NCI-H345 (cell line): ENCODE measurements around the gene LHX4.

Experiments
- DNase-seq: peaks from one replicate; lab custom pipeline; 2025; lab: John Stamatoyannopoulos, UW

Gene LHX4

DNA sequence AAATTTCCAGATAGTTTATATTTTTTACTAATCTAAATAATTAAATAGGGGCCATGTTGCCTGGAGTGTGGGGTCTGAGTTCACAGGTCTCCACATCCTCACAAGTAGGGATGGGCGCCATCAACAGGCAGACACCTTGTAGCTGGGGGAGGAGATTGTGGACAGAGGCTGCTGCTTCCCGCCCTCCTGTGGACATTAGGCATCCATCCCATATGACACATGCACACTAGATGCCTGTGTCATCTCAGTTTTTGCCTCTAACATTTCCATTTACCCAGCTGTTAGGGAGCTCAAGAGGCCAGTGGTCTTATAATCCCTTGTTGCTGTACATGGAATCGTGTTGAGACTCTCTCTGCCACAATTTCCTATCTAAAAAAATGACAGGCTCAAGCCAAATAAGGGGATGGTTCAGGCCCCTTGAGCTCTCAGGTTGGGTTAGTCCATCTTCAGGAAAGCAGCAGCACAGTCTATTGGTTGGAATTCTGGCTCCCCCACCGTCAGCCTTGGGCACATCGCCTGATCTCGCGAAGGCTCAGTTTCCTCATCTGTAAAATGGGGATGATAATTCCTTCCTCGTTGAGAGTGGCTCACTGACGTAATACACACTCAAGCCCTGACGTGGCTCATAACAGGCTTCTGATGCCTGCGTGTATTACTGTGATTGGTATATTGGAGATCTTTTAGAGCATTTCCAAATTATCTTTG, 13.6 kb downstream of the LHX4 start:
- no peak for DNase-seq

DNA sequence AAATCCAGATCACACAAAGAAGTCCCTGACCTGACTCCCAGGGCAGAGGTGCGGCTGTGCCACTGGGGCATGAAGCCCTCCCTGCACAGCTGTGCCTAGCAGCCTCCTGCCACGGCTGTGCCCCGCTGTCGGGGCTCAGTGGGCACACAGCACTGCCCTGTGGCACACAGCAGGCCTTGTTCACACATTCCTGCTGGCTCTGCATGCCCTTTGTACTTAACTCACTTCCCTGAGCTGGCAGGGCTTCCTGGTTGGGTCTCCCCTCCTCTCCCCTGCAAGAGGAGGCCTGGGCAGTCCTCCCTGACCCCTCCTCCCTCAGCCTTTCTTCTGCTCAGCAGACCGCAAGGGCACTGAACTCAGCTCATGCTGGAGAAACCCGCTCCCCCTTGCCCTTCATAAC, 14.8 kb downstream of the LHX4 start:
- DNase-seq, result no peak

DNA sequence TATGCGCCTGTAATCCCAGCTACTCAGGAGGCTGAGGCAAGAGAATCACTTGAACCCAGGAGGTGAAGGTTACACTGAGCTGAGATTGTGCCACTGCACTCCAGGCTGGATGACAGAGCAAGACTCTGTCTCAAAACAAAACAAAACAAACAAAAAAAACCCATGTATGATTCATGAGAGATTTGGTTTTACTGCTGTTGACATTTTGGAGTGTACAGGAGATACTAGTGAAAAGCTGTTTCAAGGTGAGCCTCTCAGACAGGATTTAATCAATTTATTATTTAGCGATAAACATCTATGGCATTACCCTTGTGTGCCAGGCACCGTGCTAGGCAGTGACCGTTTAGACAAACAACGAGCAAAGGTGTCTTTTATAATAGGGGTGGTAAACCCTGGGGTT, 16.5 kb downstream of the LHX4 start:
- no peak for DNase-seq

DNA sequence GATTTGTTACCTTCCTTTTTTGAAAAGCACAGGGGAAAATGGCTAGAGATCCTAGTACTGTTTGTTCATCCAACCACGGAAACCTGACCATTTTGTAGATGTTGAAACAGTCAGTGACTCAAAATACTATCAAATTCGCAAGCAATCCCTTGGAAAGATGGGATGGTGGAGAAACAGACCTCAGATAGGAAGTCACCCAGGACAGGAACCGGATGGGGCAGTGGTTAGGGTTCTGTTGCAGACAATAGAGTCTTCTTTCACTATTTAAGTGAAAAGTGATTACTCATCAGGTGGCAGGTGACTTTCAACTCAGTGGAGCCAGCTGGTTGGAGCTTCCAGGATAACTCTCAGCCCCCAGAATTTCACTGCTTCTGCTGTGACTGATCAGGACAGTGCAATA, 17.0 kb downstream of the LHX4 start:
- no peak for DNase-seq

DNA sequence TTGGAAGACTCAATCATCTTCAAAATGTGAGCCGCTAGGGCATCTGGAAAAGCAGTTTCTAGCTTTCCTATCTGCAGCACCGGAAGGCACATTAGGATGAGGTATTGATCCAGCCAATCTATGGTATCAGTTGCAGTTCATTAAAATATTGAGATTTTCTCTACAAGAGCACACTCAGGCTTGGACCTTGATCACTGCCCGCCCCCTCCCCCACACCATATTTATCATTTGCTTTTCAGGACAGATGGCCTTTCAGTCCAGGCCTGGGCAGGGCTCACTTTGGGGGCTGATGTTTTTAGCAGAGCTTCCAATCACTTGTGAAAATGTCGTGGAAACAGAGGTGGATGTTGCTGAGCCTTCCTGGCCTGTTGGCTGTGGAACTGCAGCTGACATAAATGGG, 17.5 kb downstream of the LHX4 start:
- no peak for DNase-seq

DNA sequence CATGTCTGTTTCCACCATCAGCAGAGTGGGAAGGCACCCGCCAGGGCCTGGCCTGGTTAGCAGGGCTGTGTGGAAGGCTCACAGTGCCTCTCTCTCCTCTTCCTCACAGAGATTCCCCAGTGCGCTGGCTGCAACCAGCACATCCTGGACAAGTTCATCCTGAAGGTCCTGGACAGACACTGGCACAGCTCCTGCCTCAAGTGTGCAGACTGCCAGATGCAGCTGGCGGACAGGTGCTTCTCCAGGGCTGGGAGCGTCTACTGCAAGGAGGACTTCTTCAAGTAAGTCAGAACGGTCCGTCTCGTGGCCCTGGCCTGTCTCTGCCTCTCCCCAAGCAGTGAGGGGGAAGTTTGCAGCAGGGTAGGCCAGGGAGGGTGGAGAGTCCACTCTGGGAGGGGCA, 18.1 kb downstream of the LHX4 start:
- no peak for DNase-seq

DNA sequence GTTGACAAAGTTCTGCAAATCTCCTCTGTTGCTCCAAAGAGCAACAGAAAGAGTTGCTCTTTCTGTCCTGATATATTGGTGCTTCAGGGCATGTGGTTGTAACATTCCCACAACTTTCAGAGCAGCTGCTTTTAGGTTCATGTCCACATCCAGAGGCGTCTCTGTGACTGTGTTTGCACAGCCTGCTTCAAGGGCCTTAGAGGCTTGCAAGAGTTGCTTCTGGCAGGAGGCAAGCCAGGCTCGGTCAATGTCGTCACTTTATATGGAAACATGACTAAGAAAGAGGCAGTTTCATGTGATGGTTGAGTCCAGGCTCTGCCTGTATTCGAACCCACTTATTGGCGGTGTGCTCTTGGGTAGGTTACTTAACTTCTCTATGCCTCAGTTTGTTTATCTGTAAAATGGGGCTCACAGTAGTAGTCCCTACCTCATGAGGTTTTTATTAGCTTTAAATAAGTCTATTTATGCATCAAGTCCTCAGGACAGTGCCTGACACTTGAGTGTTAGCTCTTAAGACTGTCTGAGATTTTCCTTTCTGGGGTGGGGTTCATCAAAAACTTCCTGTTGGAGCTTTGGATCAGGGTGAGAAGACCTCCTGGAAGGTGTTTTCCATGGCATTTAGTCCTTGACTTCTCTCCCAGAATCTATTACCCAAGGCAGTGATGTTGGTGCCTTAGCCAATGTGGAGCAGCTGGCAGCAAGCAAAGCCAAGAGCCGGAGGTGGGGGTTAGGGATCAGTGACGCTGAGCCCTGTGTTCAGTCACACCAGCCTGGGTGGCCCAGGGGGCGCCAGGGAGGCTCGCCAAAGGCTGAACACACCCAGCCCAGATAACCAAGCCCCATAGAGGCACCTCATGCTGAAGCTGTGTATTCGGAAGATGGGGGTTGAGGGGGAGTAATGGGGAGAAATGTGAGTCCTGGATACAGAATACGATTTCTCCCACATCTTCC, 18.9 kb downstream of the LHX4 start:
- no peak for DNase-seq

DNA sequence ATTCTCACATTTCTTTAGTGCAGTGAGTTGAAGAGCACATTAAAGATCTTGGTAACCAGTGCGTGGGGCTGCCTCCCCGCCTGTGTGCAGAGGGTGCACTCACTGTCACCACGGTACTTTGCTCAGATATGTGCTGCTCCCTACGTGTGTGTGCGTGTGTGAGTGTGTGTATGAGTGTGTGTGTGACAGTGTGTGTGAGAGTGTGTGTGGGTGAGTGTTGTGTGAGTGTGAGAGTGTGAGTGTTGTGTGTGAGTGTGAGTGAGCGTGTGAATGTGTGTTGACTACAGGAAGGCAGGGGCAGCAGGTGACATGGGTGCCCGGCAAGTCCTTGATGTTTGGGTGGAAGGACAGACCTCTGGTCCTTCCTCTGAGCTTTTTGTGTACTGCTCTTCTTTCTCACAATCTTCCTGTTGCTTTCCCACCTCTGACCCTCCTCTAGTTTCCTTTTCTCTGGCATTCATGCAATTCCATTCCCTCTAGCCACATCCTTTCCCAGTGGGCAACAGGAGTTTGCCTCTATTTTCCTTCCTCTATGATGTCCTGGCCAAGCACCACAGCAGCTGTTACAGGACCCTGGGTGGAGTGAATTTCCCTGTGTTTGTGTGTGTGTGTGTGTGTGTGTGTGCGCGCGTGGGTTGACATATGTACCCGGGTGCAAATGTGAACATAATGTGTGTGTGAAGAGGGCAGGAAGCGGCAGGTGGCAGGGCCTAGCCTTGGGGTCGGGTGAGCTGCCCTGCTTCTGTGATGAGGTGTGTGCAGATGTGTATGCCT, 19.8 kb downstream of the LHX4 start:
- DNase-seq, result no peak

DNA sequence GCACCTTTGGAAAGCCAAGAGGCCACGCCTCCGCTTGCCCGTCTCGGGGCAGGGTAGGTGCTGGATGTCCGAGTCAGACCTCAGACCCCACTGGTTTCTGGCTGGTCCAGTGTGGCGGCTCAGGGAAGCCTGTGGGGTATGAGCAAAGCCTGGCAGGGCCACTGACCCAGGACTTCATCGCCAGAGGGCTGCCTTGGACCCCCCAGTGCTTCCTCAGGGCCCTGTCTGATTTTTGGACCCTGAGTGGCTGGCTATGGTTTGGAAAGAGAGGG, 20.4 kb downstream of the LHX4 start:
- DNase-seq, result no peak

DNA sequence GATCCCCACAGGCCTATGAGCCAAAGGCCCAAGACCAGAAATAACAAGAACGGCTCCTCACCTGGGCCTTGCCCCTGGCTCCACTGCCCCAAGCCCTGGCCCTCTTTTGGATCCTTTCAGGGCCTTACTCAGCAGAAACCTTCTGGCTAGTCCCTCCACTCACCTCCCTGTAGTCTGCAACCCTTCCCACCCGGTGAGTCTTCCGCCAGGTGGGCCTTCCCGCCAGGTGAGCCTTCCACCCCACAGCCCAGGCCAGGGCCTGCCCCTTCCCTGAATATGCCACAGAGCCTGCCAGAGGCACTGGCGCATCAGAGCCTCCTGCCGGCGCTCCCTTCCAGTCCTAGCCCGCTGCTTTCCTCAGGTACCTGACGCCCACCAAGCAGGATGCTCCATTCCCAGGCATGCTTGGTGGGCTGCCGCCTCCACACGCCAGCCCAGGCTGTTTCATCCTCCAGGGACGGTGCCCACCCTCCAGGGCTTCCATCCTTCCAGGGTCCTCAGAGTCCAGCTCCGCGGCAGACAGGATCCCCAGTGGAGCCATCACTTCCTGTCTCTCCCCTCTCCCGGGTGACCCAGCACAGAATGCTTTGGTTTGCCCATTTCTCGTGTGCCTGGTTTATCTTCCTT, 20.9 kb downstream of the LHX4 start:
- no peak for DNase-seq

DNA sequence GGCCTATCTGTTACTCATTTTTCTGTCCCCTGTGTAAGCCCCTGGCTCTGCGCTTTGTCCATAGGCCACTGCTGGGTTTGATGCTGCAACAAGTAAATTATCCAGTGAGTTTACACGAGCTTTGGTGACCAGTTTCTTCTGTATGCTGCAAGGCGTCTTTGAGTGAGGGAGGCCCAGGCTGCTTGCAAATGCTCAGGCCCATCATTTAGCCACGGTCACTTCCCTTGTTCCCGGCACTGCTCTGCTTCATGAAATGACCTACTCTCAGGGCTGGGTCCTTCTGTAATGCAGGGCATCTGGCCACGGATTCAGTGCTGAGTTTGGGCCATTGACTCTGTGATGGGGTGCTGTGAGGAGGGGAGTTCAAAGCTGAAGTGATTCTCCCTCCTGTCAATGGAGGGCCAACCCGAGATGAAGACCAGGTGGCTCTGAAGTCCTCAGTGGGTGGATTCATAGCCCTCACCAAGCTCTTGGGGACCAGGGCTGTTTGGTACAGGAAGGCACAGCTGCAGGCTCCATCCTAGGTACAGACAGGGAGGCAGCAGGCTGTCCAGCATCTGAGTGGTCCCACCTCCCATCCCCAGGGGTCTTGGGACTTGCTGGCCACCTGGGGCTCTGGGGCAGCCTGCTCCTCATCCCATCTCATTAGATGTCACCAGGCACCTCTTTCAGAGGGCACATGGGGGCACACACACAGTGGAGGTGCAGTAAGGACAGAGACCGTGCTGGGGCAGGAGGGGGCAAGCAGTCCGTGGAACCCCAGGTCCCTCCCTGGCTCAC, 21.7 kb downstream of the LHX4 start:
- no peak for DNase-seq

DNA sequence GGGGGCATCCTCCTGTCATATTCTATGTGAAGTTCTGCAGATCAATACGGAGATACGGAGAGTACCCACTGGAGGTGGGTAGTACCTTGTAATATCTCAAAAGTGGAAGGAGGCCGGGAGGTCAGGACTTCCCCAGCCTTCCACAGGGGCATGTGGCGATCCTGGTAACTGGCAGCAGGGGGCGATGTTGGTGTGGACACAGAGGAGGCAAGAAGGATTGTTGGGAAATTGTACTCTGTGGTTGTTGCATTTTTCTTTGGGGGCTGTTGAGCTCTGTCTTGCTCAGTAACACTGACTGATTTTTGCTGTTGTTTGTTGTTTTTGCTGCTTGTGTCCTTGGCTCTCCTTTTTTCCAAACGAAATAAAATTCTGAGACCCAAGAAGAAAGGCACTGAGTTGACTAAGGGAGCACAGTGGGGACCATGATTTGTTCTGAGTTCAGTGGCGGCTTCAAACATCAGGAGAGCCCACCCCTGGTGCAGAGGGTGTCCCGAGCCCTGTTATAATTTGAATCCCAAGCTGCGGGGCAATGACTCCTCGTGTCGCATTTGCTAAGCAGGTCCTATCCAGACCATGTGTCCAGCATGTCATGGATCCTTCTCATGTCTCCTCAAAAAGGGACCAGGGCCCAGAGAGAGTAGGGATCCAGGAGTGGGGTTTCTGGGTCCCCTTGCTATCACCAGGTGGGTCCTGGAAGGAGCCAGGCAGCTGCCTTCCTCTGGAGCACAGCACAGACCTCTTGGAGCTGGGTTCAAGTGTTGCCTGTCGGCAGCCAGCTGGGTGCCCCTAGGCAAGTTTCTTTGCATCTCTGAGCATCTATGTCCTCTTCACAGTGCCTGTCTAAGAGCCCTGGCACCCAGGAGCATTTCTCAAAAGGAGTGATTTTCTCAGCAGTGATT, 22.8 kb downstream of the LHX4 start:
- DNase-seq, result peak; percentile 67

DNA sequence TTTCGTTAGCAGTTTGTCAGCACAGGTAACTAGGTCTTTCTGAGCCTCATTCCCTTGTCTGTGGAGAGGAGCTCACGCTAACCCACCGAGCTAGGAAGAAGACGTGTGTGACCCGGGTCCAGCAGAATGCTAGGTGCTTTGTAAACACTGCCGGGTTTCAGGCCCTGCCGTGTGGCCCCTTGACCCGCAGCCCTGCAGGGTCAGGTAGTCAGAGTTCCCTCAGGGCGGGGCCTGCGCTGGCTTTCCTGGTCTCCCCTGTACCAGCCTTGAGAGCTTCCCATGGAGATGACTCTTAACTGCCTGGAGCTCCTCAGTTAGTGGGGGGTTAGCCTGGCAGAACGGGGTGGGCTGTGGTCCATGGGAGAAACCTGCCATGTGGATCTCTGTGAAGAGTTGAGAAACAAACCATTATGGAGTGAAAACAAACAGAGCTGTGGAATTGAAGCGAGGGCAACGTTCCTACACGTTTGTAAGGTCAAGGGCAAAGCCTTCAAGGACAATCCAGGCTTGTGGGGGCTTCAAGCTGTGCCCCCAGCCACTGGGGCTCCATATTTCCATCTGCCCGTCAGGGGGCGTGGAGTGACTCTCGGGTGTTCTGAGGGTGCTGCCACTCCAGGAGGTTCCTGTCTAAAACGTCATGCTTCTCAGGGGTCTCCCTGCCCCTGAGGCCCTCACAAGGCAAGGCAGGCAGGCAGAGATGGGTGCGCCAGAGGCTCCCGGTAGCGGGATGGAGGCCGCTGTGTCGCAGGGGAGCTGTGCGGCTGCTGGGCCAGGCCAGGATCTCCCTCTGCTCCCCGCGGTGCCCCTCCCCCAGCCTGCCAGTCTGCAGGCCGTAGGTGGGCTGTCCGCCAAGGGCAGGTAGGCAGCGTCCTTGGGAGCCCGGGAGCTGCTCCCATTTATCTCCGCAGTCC, 23.8 kb downstream of the LHX4 start:
- DNase-seq, result no peak

DNA sequence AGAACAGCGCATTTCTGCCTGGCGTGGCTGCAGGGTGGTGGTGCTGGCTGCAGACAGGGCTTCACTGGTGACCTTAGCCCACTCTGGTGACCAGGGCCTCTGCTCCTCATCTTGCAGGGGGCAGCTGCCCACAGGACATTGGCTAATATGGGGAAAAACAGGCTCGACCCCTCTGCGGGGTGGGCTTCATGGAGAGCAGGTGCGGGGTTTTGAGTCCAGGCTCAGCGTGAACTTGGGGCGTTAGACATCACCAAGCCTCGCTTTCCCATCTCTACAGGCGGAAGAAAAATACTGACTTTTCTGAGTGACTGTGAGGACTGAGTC, 24.4 kb downstream of the LHX4 start:
- no peak for DNase-seq

DNA sequence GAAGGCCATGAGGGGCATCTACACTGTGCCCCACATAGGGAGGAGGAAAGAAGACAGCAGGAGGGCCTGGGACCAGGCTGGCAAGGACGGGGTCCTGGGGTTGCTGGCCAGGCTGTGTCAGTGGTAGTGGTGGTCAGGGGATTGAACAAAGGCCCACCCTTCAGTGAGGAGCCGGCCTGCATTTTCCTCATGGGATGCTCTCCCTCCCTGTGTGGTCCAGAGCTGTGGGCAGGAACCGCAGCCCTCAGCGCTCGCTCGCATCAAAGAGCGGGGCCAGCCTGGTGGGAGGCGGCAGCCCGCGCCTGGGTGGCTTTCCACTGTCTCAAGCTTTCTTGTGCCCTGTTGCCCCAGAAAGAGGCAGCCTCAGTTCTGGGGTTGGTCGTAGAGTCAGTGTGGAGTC, 24.8 kb downstream of the LHX4 start:
- DNase-seq, result no peak

DNA sequence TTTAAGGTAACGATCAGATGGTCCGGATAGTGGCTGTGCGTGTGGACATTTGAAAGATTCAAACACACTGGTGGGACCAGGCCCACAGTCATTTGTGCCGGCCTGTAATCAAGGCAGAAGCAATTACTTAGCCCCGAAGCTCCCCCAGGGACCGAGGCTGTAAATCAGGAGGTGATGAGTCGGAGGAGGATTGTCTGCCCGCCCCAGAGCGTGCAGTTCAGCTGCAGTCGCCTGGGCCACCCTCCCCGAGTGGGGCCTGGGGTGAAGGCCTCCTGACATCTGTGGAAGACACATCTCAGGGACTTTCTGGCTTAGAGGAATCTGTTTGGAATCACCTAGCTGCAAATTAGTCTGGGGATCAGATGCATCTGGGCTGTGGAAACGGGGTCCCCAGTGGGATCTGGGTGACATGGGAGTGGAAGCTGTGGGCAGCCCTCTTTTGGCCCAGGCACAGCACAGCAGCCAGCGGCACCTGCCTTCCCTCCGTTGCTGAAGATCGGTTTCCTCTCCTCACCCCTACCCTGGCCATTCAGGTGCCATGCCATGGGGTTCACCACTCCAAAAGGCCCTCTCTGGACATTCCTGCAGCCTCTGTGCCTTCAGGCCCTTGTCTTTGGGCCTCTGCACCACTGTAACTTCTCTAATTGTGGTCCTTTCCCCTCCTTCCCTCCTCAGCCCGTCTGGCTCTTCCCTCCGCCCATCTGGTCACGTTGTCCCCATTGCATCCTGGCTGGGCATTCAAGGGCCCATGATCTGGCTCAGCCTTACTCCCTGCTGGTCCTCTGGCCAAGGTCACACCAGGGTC, 25.7 kb downstream of the LHX4 start:
- no peak for DNase-seq

DNA sequence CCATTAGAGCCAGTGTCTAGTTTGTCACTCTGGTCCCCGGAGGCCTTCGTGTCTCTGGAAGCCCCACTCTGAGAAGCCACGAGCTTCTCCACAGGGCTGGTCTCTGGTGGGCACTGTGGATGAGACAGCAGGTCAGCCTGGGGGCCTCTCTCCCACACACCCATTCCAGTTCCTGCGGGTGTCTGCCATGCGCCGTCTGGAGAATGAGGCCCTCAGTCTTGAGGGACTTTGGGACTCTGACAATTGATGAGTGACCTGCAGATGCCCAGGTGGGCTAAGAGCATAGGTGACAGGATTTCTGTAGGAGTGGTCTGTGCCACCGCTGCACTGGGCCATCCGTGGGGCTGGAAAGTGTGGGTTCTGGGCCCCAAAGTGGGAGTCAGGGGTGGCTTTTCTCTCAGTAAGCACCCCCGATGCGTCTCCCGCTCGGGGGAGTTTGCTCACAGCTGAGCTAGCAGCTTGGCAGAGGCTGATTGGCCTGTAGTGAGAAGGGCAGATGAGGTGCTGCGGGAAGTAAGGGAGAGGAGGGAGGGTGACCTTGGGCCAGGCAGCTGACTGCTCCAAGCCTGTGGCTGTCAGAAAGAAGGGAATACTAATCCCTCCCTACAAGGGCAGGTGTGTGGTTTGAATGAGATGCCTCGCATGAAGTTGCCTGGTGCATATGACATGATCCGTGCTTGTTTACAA, 26.4 kb downstream of the LHX4 start:
- DNase-seq, result peak; percentile 24

DNA sequence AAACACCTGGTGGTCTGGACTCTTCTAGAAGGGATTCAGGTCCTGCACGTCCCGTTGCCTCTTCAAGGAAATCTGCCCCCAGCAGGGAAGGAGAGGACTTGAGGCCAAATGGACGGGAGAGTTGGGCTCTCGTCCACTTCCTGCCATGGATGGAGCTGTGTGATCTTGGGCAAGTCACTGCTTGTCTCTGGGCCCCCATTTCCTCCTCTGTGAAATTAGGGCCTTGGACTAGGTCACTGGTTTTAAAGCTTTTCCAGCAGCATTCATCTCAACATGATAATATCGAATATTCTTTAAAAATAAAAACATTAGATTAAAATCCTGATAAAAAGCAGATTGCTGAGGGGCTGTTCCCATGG, 26.9 kb downstream of the LHX4 start:
- DNase-seq, result no peak
